Suppressor macrophage treated with lipopolysaccharide for 1 hour (primary cell): Measurements from ENCODE around the gene SNAI1.

Source experiments
- DNase-seq, 3 donors: peaks; one replicate each; pipeline ENCODE4 v3.0.0-alpha.2; 2020 to 2022

SNAI1 gene

DNA sequence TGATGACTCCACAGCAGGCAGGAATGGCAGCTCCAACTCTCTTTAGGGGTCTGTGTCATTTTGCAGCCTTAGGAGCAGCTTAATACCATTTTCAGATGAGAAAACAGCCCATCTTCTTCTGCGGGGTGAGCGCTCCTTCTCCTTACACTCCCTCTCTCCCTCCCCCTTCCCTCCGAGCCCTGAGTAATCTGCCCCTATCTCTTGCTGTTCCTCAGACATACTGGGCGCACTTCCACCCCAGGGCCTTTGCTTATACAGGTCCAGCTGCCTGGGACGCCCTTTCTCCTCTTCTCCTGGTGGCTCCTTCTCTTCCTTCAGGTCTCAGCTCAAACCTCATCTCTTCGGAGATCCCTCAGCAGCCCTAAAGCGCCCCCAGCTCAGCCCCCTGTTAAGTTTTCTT lies 54.8 kb downstream of the SNAI1 start:
- DNase-seq, result no peak

DNA sequence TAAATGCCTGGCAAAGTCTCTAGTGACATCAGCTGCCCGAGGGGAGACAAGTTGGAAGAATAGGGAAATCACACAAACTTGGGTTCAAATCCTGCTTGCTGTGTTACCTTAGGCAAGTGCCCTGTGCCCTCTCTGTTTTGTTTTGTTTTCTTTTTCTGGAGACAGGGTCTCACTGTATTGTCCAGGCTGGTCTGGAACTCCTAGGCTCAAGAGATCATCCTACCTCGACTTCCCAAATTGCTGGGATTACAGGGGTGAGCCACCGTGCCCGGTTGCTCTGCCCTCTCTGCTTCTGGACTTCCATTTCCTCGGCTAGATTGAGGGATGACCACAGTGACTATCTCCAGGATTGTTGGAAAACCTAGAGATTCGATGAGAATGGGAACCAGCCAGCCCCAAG lies 55.4 kb downstream of the SNAI1 start:
- DNase-seq, result no peak
